ENCODE results near the gene MEIKIN.

GRCh38 chr5:131994533-131995226 lies 49.2 kb upstream of the MEIKIN start:
- TF ChIP-seq, protein P1, sequence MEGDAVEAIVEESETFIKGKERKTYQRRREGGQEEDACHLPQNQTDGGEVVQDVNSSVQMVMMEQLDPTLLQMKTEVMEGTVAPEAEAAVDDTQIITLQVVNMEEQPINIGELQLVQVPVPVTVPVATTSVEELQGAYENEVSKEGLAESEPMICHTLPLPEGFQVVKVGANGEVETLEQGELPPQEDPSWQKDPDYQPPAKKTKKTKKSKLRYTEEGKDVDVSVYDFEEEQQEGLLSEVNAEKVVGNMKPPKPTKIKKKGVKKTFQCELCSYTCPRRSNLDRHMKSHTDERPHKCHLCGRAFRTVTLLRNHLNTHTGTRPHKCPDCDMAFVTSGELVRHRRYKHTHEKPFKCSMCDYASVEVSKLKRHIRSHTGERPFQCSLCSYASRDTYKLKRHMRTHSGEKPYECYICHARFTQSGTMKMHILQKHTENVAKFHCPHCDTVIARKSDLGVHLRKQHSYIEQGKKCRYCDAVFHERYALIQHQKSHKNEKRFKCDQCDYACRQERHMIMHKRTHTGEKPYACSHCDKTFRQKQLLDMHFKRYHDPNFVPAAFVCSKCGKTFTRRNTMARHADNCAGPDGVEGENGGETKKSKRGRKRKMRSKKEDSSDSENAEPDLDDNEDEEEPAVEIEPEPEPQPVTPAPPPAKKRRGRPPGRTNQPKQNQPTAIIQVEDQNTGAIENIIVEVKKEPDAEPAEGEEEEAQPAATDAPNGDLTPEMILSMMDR (IDR thresholded peaks at IDR 0.05; ENCODE audit: extremely low read depth in 1 of 2, insufficient read depth in 1 of 2, low read depth in 1 of 2, low read length in 2 of 2): no peak
- TF ChIP-seq, protein P2, sequence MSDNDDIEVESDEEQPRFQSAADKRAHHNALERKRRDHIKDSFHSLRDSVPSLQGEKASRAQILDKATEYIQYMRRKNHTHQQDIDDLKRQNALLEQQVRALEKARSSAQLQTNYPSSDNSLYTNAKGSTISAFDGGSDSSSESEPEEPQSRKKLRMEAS (IDR thresholded peaks at IDR 0.05; ENCODE audit: insufficient read depth, insufficient read length): no peak
- TF ChIP-seq POLR2AphosphoS5 (IDR thresholded peaks at IDR 0.05; ENCODE audit: insufficient read depth, low read depth, low read length) (no peak), EZH2 (IDR thresholded peaks at IDR 0.05; ENCODE audit: borderline replicate concordance, low read depth, low read length, severe bottlenecking) (no peak), POLR2A (IDR thresholded peaks at IDR 0.05; ENCODE audit: low read depth, low read length) (no peak), MYC (IDR thresholded peaks at IDR 0.05; ENCODE audit: low read depth, low read length) (no peak), JUN (IDR thresholded peaks at IDR 0.05; ENCODE audit: borderline replicate concordance, insufficient read depth, insufficient read length, low read depth) (no peak)

All from endothelial cell of umbilical vein (primary cell).